Umbilical cord (tissue), 2 donors: ENCODE results near the gene BTBD8. TPM values are rescaled to one million over a fixed set of nuclear protein-coding genes. Genes with fewer than 3 reads are reported as not detected.
"Not testable (repeated sequence)": the region's sequence is repeated elsewhere in the genome, so short reads cannot be mapped to it uniquely, and the experiment has no call there.

Experiments used
- DNase-seq: peaks from one replicate; pipeline ENCODE4 v3.0.0-alpha.2; 2015; ENCODE audit warnings: low spot score
- total RNA-seq: library from RNA; depleted of rRNA; stranded (reverse); fragments of >200 nt; gene quantifications from one replicate; pipeline ENCODE4 v1.2.3, GENCODE V29; 2014; ENCODE audit warnings: low replicate concordance; ENCODE audit not compliant: insufficient read depth

BTBD8 gene
- total RNA-seq, result 13.2 TPM

DNA sequence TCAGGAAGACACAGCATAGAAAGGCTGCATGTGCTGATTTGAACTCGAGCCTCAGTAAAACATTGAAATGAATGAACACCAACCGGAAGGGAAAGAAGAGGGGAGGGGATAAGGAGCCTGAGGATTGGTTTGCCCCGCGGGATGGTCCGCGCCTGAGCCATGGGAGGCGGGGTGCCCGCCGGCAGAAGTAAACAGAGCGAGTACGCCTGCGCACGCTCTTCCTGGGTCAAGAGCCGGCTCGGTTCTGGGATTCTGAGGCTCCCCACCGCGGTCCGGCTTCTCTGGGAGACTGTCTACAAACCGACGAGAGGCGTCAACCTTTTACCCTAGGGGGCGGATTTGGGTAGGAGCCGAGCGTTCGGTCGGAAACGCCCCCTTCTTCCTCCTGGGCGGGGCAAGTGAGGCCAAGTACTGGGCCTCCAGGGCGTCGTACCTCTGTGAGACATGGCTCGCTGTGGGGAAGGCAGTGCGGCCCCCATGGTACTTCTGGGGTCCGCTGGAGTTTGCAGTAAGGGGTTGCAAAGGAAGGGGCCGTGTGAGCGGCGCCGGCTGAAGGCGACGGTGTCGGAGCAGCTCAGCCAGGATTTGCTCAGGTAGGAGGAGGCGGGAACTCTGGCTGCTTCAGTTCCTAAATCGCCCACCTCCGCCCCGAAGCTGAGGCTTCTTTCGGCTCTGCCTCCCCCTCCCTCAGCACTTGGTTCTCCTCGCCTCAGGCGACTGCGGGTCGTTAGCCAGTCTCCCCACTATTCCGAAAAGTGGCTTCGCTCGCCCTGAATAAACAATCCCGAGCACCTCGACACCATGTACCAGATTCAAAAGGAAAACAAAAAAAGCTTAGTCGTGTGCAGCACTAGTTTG, at the start of gene BTBD8:
BTBD8 (plus strand) TSS at position 218 of the 858 bp plus-strand sequence; CDS start at position 445, 227 bp downstream.
- DNase-seq, result peak; percentile 75

DNA sequence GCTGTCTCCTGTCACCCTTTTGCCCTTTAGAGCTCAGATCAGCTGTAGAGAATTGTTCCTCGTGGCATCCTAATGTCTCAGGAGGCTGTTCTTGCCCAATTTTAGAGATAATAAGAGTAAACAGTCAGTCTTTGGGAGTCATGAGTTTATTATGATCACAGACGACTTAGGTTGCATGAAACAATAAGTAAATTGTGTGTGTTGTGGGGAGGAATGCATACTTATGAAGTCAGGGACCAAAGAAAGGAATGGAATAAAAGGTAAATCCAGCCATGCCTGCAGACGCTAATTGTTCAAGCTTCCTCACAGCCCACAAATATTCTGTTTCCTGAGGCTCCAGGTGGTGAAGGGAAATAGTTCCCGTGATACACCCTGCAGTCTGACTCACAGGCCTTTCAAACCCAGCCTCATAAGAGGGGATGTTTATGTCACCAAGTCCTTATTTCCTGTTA, 49.5 kb upstream of the BTBD8 start:
- DNase-seq, result no peak

DNA sequence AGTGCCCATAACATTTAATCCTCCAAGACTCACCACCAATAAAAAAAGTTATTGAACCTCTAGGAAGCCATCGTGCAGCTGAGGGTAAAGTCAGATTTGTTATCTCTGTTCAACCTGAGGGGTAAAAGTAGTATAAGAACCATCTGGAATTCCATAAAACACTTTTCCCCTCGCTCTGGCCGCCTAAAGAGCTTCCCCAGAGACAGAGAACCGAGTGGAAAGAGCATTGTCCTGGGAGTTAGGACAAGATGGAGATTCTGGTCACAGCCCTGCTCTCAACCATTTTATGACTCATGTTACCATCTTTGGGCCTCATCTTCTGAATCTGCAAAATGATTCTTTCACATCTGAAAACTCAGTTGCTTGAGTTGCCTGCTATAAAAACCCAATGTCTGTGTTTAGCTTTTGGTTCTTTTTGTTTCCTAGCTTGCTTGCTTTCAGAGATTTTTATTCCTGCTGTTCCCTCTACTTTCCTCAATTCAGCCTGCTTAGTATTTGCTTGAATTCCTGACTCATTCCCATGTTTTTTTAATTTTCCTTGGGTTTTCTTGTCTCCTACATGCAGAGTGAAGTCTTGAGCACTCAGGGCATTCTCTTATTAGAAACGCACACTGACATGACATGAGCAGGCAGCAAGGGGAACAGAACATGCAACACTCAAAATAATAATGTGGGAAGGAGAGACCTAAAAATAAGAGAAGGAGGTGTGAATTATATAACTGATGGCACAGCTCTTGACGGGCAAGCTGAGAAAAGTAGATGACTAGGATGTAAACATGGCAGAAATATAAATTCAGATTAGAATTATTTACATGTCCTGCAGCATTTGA, 48.6 kb upstream of the BTBD8 start:
- no peak for DNase-seq

DNA sequence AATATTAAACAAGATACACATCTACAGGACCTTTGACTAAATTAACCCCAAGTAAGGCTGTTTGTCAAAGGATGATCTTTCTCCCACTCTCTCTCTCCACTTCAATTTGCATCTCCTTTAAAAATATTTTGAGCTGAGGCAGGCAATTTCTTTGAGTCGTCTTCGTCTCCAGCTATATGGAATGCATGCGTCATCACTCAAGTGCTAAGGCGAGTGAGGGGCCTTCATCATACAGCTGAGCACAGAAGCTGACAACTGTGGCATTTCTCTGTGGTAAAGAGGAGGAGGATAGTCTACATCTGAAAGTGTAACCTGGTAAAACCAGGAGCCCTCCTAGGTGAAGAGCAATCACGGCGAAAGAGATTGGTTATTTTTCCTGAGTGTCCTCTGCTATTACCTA, 42.7 kb upstream of the BTBD8 start:
- peak; percentile 69 for DNase-seq

DNA sequence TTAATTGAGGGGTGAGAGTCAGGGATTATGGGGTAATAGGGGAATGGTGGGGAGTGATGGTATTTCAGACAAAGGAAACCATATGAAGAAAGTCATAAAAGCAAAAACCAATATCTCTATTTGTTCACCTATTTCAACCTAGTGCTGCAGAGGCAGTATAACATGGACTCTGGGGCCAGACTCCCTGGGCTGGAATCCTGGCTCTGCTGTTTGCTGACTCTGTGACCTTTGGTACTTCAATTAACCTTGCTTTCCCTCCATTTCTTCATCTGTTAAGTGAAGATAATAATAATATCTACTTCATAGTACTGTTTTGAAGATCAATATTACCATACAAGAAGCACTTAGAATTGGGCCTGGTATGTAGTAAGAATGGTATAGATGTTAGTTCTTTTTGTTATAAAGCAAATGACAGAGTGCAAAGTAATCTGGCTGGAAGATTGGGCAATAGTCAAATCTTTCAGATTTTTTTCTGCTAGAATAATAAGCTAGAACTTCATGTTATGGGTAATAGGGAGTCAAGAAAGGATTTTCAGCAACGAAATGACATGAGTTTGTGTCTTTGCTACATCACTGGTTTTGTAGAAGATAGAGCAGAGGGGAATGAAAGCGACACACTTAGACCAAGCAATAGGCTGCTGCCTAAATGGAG, 41.3 kb upstream of the BTBD8 start:
- DNase-seq, result no peak

DNA sequence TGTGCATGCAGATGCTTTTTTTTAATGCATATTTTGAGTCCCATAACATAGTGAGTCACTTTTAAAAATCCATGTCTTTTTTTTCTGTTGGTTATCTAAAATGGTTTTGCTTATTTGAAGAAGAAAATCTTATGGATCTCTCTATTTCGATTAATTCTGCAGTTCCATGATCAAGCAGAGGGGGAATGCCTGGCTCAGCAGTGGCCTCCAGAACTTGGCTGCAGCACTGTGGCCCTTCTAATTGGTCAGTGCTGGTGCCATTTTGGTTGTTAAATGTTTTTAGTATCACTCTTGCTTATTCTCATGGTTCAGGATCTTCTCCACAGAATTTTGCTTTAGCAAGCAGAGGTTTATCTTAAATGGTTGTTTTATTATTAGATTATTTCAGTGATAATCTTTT, 39.2 kb upstream of the BTBD8 start:
- DNase-seq, result no peak

DNA sequence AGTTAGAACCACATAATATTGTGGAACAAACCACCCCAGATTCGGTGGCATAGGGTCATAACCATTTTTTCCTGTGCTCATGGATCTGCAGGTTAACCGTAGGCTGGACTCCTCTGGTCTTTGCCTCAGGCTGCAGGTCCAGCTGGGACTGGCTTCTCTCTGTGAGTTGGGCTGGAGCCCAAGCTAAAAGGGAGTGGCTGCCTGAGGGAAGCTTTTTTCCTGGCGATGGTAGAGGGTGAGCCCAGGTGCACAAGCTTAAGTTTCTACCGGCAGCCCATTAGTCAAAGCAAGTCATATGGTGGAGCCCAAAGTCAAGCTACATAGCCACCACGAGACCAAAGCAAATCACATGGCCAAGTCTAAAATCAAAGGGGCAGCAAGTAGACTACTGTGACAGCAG, 36.5 kb upstream of the BTBD8 start:
- no peak for DNase-seq

DNA sequence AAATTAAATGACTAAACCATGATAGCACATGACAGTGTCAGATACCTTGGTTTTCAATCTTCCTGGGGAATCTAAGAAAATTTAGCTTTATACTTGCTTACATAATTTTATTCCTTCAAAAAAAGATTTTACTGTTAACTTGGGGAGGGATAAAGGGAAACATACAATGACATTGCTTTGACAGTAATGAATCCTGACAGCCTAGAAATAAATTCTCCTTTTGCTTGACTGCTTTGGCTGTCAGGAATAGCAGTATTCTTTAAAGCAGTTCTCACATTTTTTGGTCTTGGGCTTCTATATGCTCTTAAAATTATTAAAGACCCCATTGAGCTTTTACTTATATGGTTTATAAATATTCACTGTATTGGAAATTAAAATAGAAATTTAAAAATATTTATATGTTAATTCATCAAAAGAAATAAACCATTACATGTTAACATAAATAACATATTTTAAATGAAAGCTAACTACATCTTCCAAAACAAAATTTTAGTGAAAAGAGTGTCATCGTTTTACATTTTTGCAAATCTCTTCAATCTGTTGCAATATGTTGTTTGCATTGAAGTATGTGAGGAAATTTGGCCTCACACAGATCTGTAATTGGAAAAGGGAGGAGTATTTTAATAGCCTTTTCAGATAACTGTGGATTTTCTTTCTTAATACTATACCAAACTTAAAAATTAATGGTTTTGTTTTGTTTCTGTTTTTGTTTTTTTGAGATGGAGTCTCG, 34.2 kb upstream of the BTBD8 start:
- no peak for DNase-seq

DNA sequence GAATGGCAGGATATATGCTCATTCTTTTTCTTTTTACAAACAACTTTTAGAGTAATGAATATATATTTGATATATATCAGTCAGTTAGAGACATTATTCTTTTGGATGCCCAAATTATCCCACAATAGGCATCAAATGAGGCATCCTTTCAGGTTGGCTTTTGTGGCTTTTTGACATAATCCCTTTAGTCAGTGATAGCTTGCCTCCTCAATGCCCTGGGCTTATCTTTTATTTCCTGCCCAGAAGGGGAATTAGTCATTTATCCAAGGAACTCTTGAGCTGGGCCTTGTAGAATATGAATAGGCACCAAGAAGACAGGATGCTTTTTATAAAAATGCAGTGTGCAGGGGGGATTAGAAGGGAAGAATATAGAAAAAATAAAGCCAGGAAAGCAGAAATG, 28.2 kb upstream of the BTBD8 start:
- DNase-seq, result no peak

DNA sequence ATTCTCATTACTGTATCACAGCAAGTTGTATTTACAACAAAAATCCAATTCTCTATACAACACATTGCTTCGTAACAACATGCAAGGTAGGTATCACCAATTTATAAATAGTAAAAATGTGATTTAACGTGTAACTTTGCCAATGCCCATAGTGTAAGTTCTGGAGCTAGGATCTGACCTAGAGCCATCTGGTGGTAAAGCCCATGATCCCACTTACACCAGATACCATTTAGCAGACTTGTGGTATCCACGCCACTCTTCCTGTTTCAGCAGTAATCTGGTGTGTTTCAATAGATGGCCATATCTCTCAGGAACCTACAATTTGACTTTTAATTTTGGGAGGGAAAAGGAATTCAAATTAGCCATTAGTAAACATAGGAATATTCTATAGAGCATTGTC, 15.1 kb upstream of the BTBD8 start:
- DNase-seq, result no peak

DNA sequence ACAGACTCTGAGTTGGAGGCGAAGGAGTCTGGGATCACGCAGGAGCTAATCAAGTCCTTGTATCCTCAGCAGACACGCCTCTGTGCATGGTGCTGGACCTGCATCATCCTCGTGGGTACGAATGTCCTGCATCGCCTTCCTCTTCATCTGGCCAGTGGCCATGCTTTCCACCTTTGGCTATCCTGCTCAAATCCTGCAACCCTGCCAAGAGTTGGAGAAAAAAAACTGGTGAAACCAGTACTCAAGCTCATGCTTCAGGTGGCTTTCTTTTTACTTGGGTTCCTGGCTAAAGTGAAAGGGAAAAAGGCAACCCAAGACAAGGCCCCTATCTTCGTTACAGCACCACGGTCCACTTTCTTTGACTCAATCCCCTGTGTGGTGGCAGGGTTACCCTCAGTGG, 13.8 kb upstream of the BTBD8 start:
- no peak for DNase-seq

DNA sequence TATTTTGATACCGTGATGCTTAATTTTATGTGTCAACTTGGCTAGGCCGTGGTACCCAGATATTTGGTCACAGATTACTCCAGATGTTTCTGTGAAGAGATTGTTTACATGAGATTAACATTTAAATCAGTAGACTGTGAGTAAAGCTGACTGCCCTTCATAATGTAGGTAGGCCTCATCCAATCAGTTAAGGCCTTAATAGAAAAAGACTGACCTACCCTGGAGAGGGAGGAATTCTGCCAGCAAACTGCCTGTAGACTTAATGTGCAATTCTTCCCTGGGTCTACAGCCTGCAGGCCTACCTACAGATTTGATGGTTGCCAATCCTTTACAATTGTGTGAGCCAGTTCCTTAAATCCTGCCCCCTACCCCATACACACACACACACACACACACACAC, 9.3 kb upstream of the BTBD8 start:
- no peak for DNase-seq

DNA sequence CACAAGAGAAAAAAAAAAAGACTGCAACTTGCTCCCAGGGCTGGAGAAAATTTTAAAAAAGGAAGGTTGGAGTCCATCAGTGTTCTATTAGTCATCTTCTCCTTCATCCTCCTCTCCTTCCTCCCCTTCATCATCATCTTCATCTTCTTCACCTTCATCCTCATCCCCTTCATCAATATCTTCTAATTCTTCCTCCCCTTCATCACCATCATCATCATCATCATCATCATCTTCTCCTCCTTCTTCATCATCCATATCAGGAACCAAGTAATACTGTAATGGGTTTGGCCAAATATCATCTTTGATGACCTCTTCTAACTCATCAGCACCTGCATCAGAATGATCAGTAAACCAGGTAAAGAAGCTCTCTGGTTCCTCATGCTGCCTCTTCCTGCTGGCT, 5.7 kb upstream of the BTBD8 start:
- DNase-seq, result not testable (repeated sequence)

DNA sequence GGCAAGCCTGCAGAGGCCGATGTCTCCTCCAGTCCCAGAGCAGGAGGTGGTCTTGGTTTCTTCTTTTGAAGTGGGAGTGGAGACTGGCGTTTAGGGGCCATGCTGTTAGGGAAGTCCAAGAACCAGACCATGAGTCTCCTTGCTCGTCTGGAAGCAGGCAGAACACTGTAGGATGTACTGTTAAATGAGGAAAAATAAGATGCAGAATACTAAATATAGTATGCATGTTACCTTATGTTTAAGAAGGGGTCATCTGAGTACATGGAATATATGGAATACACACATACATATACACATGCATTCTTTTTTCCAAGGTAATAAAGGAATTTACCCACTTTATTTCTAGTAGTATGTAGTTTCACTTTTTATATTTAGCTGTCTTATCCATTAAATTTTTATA, 4.8 kb upstream of the BTBD8 start, which contains the start of gene SETSIP:
SETSIP (minus strand) TSS at position 101 of the 400 bp plus-strand sequence; CDS start at position 101, 0 bp downstream.
- no peak for DNase-seq

DNA sequence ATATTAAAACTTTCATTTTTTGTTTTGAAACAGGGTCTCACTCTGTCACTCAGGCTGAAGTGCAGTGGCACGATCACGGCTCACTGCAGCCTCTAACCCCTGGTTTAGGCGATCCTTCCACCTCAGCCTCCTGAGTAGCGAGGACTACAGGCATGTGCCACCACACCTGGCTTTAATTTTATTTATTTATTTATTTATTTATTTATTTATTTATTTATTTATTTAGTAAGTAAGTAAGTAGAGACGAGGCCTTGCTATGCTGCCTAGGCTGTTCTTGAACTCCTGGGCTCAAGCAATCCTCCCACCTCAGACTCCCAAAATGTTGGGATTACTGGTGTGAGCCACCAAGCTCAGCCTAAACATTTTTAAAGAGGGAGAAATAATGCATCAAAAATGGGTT, 3.8 kb upstream of the BTBD8 start:
- DNase-seq, result no peak

DNA sequence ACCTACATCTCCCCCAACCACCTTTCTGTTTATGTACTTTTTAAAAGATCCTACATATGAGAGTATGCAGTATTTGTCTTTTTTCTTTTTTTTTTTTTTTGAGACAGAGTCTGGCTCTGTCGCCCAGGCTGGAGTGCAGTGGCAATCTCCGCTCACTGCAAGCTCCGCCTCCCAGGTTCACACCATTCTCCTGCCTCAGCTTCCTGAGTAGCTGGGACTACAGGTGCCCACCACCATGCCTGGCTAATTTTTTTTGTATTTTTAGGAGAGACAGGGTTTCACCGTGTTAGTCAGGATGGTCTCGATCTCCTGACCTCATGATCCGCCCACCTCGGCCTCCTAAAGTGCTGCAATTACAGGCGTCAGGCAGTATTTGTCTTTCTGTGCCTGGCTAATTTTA, 2.1 kb upstream of the BTBD8 start:
- DNase-seq, result not testable (repeated sequence)

DNA sequence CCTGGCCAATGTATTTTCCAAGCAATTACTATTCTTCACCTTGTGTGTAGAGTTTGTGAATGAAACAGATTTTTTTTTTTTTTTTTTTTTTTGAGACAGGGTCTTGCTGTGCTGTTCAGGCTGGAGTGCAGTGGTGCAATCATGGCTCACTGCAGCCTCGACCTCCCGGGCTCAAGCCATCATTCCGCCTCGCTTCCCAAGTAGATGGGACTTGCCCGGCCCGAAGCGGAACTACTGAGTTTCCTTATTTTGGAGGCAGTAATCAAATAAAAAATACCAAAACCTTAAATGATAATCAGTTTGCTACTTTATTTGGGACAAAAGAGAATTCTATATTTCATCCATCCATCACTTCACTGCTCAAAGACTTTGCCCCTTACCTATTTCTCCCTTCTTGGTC, 704 bp upstream of the BTBD8 start:
- DNase-seq, result no peak

DNA sequence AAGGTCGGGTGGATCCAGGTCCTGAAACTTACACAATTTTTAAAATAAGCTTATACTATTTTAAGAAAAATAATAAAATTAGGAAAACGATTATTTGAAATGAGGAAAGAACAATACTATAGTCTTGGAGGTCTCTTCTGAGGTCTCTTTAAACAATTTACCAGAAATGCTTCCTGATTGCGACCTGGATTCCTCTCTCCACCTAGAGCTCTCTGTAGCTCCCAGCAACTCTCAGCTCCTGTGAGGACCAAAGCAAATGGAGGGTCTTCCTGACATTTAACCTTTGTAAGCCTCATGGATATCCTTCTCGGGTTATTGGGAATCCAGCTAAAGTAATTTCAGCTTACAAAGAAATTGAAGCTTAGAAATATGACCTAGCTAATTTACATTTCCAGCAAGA, 886 bp downstream of the BTBD8 start:
- no peak for DNase-seq

DNA sequence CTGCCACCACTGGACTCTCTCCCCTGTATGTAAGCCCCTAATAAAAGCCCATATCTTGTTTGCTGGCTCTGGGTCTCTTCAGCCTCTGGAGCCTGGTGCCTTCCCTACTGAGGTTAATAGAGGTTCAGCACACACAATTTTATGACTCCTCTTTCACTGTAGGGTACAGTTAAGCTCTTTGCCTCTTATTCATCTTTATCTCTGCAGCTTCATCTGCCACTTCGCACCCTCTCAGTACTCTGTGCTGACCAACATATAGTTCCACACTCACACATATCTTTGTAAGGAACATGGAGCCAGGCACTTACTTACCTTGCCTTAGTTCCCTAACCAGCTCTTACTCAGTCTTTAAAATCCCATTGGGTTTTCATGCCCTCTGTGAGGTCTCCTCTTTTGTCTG, 4.5 kb downstream of the BTBD8 start:
- DNase-seq, result no peak

DNA sequence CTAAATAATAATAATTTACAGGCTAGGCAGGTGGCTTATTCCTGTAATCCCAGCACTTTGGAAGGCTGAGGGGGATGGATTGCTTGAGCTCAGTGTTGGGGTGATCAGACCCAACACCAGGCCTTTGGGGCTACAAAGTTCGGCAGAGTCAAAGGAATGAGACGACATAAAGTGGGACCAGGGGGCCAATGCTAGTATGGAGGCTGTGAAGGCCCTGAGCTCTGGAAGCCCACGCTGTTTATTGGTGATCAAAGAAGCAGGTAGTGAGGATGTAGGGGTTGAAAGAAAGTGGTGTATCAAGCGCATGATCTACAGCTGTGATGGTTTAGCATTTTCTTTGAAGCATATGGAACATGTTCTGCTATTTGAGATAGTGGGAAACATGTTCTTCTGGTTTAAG, 5.6 kb downstream of the BTBD8 start:
- no peak for DNase-seq

DNA sequence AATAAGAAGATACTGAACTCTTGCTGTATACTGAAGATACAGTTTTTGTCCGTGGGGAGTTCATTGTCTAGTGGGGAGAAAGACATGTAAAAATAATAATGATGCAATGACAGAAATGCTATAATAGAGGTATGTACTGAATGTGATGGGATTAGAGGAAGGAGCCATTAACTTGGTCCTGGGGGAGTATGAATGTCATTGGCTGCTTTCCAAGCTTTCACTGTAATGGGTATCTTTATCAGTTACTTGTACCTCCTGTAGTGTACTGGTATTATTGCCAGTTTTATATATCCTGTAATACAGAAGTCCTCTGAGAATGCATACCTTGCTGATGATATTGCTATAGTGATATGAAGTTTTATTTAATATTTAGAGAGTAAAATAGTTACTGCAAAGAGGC, 7.4 kb downstream of the BTBD8 start:
- DNase-seq, result no peak
